ENCODE data around the gene ZNF689.

Gene ZNF689

DNA sequence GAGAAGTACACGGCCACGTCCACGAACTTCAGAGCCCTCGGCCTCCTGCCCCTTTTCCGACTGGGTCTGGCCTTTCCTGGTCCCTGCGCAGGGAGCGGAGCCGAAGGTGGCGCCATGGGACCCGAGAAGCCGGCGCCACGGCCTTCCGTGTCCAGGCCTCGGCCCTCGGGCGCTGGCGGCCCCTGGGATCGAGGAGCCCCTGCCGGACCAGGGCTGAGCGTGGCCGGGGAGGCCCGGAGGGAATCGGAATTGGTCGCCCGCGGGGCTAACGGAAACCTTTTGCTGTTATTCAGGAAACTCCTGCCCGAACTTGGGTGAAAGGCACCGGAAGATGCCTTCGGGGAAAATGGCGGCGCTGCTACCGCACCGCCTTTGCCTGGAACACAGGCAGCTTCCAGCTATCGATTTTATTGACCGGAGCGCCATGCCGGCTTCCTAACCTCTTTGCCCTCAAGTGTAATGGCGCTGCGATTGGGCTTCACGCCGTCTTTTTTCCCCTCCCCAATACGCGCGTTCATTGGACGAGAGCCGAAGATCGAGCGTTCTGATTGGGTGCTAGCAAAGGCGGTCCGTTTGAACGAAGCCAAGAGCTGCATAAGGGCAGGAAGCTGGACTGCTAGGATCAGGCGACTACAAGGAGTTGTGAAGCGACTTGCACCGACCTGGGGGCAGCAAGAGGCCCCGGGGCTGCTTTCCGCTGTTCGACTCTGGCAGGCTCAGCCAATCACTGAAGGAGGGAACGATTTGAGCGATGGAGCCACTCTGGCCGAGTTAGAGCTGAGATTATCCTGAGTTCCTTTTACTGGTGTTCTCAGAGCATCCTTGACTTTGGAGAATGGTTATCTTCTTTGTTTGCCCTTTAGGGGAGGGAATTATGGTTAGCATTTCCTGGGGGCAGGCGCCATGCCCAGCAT is at the start of gene ZNF689:
Gene ZNF689 (minus strand): TSS at position 464 of the 914 bp plus-strand sequence. CDS start 348 bp downstream, at position 116.
- in situ Hi-C loops (cut with HindIII; ENCODE audit: low sequenced_read_pairs) = no loop called here

GRCh38 chr16:30658731-30659506 is 48.7 kb upstream of the ZNF689 start:
- in situ Hi-C loops (cut with HindIII; ENCODE audit: low sequenced_read_pairs) = no loop called here

- in situ Hi-C loops (cut with HindIII; ENCODE audit: low sequenced_read_pairs) = no loop called here
These were observed 47.9 kb upstream of the ZNF689 start, which contains the start of gene FBRS for GRCh38 chr16:30657866-30658730. Gene FBRS, plus strand, starts transcription at chr16:30658431. Its CDS starts 1,088 bp downstream, at chr16:30659519.

- in situ Hi-C loops (cut with HindIII; ENCODE audit: low sequenced_read_pairs) = no loop called here
These were observed 47.0 kb upstream of the ZNF689 start for GRCh38 chr16:30656974-30657865.

- in situ Hi-C loops (cut with HindIII; ENCODE audit: low sequenced_read_pairs) = no loop called here
These were observed 46.2 kb upstream of the ZNF689 start for GRCh38 chr16:30656388-30656787.

GRCh38 chr16:30655815-30656347 is 45.7 kb upstream of the ZNF689 start:
- in situ Hi-C loops (cut with HindIII; ENCODE audit: low sequenced_read_pairs) = no loop called here

DNA sequence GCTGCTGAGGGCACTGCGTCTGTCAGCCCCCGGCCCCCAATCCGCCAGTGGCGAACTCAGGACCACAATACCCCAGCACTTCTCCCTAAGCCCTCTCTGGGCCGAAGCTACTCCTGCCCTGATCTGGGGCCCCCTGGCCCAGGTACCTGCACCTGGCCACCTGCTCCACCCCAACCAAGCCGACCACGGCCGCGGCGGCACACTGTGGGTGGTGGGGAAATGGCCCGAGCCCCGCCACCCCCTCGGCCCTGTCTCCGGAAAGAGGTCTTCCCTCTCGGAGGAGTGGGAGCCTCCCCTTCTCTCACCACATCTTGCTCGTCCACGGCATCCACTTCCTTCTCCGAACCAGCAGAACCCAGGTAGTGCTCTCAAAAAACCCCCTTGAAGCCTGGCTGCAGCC is 44.7 kb upstream of the ZNF689 start:
- in situ Hi-C loops (cut with HindIII; ENCODE audit: low sequenced_read_pairs) = no loop called here

DNA sequence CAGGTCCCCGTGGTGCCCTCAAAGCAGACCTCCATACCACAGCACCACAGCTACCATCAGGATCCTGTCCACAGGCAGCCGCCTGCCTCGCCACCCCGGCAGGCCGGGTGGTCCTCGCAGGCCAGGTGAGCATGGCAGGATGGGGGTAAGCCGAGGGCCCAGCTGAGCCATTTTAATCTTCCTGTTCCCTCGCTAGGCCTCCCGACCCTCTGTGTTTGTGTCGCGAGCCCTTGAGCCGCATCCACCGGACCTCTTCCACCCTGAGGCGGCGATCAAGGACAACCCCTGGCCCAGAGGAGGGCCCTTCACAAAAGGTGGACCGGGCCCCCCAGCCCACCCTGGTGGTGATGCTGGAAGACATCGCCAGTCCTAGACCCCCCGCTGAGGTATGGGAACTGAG is 42.5 kb upstream of the ZNF689 start:
- in situ Hi-C loops (cut with HindIII; ENCODE audit: low sequenced_read_pairs) = no loop called here

DNA sequence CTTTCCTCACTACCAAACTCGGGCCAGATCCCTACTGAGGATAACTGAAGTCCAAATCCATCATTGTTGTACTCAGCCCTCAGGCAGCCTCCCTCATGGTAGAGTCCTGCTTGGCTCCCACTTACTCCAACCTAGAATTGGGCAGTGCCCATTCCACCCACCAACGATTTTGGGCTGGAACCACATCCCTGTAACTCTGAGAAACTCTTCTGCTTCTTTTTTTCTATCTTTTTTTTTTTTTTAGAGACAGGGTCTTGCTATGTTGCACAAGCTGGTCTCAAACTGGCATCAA is 41.8 kb upstream of the ZNF689 start:
- in situ Hi-C loops (cut with HindIII; ENCODE audit: low sequenced_read_pairs) = no loop called here

- in situ Hi-C loops (cut with HindIII; ENCODE audit: low sequenced_read_pairs) = no loop called here
These were observed 41.2 kb upstream of the ZNF689 start for GRCh38 chr16:30651124-30652004.

- in situ Hi-C loops (cut with HindIII; ENCODE audit: low sequenced_read_pairs) = no loop called here
These were observed 40.4 kb upstream of the ZNF689 start, which contains the start of gene PRR14 for GRCh38 chr16:30650369-30651123. Gene PRR14, plus strand, starts transcription at chr16:30650960. Its CDS starts 686 bp downstream, at chr16:30651646.

- in situ Hi-C loops (cut with HindIII; ENCODE audit: low sequenced_read_pairs) = loop anchor here (25.0 kb wide), 1 partner anchor 238 kb away; the partner anchor contains the start of gene ZNF771
These were observed 39.7 kb upstream of the ZNF689 start for GRCh38 chr16:30649725-30650368.

DNA sequence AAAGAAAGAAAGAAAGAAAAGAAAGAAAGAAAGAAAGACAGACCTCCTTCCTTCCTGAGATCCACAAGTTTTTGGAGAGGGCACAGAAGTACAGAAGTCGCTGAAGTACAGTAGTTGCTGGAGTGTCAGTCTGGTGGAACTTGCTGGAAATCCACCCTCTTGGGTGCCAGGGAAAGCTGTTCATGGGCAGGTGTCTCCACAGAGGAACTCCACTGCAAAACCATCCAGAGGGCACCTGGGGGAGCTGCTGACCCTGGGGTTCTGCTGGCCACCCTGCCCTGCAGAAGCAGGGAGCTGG is 37.0 kb upstream of the ZNF689 start:
- in situ Hi-C loops (cut with HindIII; ENCODE audit: low sequenced_read_pairs) = loop anchor here (25.0 kb wide), 1 partner anchor 235 kb away; the partner anchor contains the start of gene ZNF771

DNA sequence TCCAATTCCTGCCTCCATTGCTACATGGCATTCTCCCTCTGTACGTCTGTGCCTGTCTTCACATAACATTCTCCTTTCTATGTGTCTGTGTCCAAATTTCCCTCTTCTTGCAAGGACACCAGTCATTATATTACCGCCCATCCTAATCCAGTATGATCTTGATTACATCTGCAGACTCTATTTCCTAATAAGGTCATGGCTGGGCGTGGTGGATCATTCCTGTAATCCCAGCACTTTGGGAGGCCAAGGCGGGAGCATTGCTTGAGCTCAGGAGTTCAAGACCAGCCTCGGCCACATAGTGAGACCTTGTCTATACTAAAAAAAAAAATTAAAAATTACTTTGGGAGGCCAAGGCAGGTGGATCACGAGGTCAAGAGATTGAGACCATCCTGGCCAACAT is 35.5 kb upstream of the ZNF689 start:
- in situ Hi-C loops (cut with HindIII; ENCODE audit: low sequenced_read_pairs) = loop anchor here (25.0 kb wide), 1 partner anchor 233 kb away; the partner anchor contains the start of gene ZNF771

DNA sequence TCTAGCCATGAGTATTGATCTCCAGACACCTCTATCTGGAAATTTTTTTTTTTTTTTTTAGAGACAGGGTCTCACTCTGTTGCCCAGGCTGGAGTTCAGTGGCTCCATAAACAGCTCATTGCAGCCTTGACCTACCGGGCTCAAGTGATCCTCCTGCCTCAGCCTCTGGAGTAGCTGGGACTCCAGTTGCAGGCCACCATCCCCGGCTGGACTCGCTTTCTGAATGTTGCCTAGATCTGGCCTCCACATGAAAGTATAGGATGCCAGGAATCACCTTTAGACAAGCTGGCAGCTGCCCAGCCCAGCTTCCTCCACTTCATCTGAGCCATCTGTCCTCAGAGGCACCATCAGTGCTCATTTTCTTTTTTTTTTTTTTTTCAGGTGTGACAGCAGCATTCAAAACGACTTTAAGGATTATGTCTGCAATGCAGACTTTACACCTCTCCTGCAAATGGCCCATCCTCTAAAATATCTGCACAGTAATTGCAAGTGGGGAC is 34.2 kb upstream of the ZNF689 start:
- in situ Hi-C loops (cut with HindIII; ENCODE audit: low sequenced_read_pairs) = loop anchor here (25.0 kb wide), 1 partner anchor 232 kb away; the partner anchor contains the start of gene ZNF771

GRCh38 chr16:30641378-30641982 is 31.3 kb upstream of the ZNF689 start:
- in situ Hi-C loops (cut with HindIII; ENCODE audit: low sequenced_read_pairs) = loop anchor here (25.0 kb wide), 1 partner anchor 229 kb away; the partner anchor contains the start of gene ZNF771
